HCT116 (cell line): ENCODE data around the gene PPP1R14B.

ENCODE experiments used
- CBX3 ChIP-seq: IDR thresholded peaks from 2 replicates; pipeline ENCODE4 v1.6.1; 2012; ENCODE audit warnings: low read depth
- EZH2 ChIP-seq: fragments of 200-600 bp; sonication (generic); IDR thresholded peaks from 2 replicates; pipeline ENCODE4 v1.6.1; 2017; ENCODE audit warnings: antibody characterized with exemption, mixed run types
- EZH2phosphoT487 ChIP-seq: fragments of 200-600 bp; IDR thresholded peaks from 2 replicates; pipeline ENCODE4 v1.6.1; 2018; ENCODE audit warnings: antibody characterized with exemption, borderline replicate concordance
- POLR2A ChIP-seq: IDR thresholded peaks from 2 replicates; pipeline ENCODE4 v1.7.0; 2011; ENCODE audit warnings: borderline replicate concordance; ENCODE audit not compliant: insufficient read depth, insufficient read length; ENCODE audit errors: extremely low read depth
- TF ChIP-seq, protein P1 (sequence below), 3 experiments: fragments of 200-600 bp in 1 of 3; sonication (generic) in 1 of 3; IDR thresholded peaks in 2 of 3; conservative IDR thresholded peaks in 1 of 3; 2 replicates each; pipeline ENCODE4 v1.5.1; 2012 to 2017; ENCODE audit warnings: low read depth in 2 of 3, low read length in 2 of 3, antibody characterized with exemption in 1 of 3, borderline replicate concordance in 1 of 3, control low read depth in 1 of 3, mild to moderate bottlenecking in 1 of 3, mixed read lengths in 1 of 3, mixed run types in 1 of 3, moderate library complexity in 1 of 3; ENCODE audit not compliant: insufficient read depth in 1 of 3

DNA sequence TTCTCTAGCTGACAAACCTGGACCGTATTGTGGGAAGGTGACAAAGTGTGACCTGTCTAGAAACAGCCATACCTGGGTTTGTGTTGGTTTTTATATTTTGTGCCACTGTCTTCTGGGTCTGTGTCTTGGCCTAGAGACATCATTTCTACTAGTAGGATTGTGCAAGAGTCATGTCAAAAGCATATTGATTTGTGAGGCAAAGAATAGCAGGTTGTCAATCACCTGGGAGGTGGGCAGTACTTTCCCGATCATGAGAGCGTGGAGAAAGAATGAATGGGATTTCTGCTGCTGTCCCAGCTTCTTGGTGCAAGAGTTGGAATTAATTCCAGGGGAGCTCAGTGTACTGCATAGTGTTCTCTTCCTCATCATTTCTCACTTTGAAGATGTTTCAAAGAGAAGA lies 45.2 kb downstream of the PPP1R14B start:
- TF ChIP-seq, protein P1, sequence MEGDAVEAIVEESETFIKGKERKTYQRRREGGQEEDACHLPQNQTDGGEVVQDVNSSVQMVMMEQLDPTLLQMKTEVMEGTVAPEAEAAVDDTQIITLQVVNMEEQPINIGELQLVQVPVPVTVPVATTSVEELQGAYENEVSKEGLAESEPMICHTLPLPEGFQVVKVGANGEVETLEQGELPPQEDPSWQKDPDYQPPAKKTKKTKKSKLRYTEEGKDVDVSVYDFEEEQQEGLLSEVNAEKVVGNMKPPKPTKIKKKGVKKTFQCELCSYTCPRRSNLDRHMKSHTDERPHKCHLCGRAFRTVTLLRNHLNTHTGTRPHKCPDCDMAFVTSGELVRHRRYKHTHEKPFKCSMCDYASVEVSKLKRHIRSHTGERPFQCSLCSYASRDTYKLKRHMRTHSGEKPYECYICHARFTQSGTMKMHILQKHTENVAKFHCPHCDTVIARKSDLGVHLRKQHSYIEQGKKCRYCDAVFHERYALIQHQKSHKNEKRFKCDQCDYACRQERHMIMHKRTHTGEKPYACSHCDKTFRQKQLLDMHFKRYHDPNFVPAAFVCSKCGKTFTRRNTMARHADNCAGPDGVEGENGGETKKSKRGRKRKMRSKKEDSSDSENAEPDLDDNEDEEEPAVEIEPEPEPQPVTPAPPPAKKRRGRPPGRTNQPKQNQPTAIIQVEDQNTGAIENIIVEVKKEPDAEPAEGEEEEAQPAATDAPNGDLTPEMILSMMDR (IDR thresholded peaks at IDR 0.05 in 2 of 3, conservative IDR thresholded peaks at IDR 0.05 in 1 of 3; ENCODE audit: borderline replicate concordance in 1 of 3, insufficient read depth in 1 of 3, low read depth in 2 of 3, low read length in 2 of 3), result no peak
- TF ChIP-seq EZH2phosphoT487, result no peak
- TF ChIP-seq POLR2A, result no peak
- TF ChIP-seq CBX3, result no peak
- TF ChIP-seq EZH2, result no peak
